NAMALWA (cell line): ENCODE data around the gene C12orf75.
A peak's percentile ranks its signal among the peaks of the same experiment; 100 is the strongest.

Experiments
- DNase-seq: peaks from one replicate; pipeline ENCODE4 v3.0.0-alpha.2; 2015; ENCODE audit warnings: low spot score

The C12orf75 gene

DNA sequence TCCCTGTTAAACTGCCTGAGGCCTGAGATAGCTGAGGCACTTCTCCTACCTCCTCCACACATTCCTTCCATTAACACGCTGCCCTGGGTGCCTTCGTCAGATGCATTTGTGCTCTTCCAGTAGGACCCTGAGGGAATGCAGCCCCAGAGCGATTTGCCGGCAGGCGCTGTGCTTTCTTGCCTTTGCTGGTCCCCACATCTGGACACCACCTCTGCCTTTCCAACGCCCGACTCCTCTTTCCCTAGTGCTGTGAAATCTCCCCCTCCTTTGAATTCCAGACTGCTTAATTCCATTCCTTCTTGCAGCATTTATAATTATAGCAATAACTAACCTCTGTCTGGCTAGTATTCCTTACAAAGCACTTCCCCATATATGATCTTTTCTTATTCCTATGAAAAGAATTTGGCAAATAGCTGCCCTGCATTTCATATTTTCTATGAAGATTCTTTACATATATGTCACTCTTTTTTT, 88.4 kb downstream of the C12orf75 start:
- no peak for DNase-seq

DNA sequence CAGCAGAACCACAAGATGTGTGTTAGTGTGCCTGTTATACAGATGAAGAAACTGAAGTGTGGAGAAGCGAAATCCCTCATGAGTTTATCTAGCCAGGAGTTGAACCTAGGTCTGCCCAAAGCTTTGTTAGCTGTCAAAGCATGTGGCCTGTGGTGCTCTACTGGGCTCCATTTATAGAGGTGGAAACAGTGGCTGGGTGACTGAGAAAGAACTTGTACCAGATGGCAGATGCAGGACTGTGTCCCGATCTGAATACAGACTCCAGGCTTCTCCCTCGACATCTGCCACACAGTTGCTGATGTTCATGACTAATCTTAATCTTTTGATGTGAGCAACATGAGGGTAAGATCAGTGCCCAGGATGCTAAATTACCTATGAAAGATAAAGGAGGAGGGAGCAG, 89.1 kb downstream of the C12orf75 start:
- DNase-seq, result no peak

DNA sequence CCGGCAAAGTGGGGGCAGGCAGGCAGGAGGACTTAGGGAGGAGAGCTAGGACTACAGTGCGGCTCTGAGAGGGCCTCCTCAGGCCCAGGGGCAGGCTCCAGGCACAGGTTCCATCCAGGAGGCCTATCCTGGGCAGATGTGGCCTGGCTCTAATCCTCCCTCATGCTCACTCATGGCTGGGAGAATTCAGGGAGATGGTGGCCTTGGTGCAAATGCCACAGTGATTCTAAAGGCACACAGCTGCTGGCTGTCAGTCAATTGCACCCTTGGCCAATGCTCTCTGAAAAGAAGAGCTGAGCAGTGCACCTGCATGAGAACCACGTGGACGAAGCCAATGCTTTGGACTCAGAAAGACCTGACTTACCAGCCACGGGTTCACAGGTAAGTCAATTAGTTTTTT, 89.6 kb downstream of the C12orf75 start:
- DNase-seq, result no peak

DNA sequence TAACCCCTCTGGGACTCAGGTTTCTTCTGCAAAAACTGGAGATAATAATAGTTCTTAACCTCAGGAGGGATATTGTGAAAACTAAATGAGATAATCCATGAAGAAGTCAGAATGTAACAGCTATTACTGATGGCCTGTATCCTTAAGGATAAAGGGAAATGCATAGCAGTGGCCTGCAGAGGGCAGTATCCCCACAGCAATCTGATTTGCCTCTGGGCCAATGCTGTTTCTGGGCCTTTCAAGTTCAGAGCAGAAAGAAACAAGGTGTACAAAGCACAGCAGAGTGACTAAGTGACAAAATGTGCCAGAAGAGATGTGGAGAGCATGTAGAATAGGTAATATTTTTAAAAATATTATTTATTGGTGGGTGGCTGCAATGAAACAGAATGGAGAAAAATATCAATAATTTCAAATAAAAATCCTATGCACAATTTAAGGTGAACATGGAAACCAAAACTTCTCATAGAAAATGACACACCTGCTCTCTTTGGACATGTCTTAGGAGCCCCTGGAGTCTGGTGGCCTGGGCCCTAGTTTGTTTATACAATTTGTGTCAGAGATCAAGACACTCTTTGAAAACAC, 90.3 kb downstream of the C12orf75 start:
- DNase-seq, result peak; percentile 71
